ENCODE measurements around the gene SH3BP5. TPM values are rescaled to one million over a fixed set of nuclear protein-coding genes. Genes with fewer than 3 reads are reported as not detected.

Gene SH3BP5
- total RNA-seq, 1 experiment from 2014 or later, result 20.3 TPM

DNA sequence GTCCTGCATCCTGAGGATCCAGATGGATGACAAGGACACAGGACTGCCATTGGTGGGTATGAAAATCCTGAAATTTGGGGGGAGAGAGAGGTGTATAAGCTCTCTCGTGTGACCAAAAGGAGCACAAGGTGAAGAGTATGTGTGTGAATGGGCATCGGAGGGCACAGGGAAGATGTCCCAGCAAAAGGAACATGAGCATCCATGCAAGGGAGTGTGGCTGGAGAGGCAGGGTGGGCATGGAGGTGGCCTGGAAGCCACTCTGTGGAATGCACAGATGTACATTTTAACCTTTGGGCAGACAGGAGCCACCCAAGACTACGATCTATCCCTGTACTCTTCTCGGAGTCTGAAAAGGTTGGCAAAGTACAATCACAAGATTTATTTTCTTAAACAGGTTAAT is 71.9 kb downstream of the SH3BP5 start:
- no peaks in the 10 kb centered on the region for H3K27me3 ChIP-seq (replicated peaks; ENCODE audit: insufficient read depth, low read depth, low read length, poor library complexity)
- BruUV-seq (replicated peaks), result no TSS peak
- intact Hi-C loops (cut with micrococcal nuclease; ENCODE audit: unreplicated experiment), result no loop called here
- H3K36me3 ChIP-seq (ENCODE audit: insufficient read depth, low read length, poor library complexity, severe bottlenecking), result peaks cover 26% of the 10 kb centered on the region
- H3K4me1 ChIP-seq (ENCODE audit: insufficient read depth, low read length, poor library complexity, severe bottlenecking), result no peaks in the 10 kb centered on the region
- DNase-seq (ENCODE audit: low spot score), result no peak
- CTCF ChIA-PET, result no interaction called here
- POLR2A ChIA-PET (ENCODE audit: low non-redundant PET), result no interaction called here
- TF ChIP-seq EZH2 (IDR thresholded peaks at IDR 0.05; ENCODE audit: borderline replicate concordance, low read depth, low read length, poor library complexity, severe bottlenecking), result no peak
- TF ChIP-seq, protein P1, sequence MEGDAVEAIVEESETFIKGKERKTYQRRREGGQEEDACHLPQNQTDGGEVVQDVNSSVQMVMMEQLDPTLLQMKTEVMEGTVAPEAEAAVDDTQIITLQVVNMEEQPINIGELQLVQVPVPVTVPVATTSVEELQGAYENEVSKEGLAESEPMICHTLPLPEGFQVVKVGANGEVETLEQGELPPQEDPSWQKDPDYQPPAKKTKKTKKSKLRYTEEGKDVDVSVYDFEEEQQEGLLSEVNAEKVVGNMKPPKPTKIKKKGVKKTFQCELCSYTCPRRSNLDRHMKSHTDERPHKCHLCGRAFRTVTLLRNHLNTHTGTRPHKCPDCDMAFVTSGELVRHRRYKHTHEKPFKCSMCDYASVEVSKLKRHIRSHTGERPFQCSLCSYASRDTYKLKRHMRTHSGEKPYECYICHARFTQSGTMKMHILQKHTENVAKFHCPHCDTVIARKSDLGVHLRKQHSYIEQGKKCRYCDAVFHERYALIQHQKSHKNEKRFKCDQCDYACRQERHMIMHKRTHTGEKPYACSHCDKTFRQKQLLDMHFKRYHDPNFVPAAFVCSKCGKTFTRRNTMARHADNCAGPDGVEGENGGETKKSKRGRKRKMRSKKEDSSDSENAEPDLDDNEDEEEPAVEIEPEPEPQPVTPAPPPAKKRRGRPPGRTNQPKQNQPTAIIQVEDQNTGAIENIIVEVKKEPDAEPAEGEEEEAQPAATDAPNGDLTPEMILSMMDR (conservative IDR thresholded peaks at IDR 0.05; ENCODE audit: low read depth, low read length), result no peak
- H3K27ac ChIP-seq (ENCODE audit: low read depth, low read length, poor library complexity, severe bottlenecking), result no peak overlapping the region
- H3K4me3 ChIP-seq (ENCODE audit: low read depth, low read length, poor library complexity, severe bottlenecking), result no peak overlapping the region
- no peaks in the 10 kb centered on the region for H3K9me3 ChIP-seq (ENCODE audit: low read depth, low read length, poor library complexity, severe bottlenecking)

- Histone ChIP-seq H3K27ac (ENCODE audit: low read depth, low read length, poor library complexity, severe bottlenecking) (no peak overlapping the region), H3K36me3 (ENCODE audit: insufficient read depth, low read length, poor library complexity, severe bottlenecking) (peaks cover 37% of the 10 kb centered on the region), H3K4me1 (ENCODE audit: insufficient read depth, low read length, poor library complexity, severe bottlenecking) (peaks cover 3% of the 10 kb centered on the region), H3K4me3 (ENCODE audit: low read depth, low read length, poor library complexity, severe bottlenecking) (no peak overlapping the region), H3K9me3 (ENCODE audit: low read depth, low read length, poor library complexity, severe bottlenecking) (no peaks in the 10 kb centered on the region), H3K27me3 (replicated peaks; ENCODE audit: insufficient read depth, low read depth, low read length, poor library complexity) (no peaks in the 10 kb centered on the region)
- TF ChIP-seq, protein P1 (conservative IDR thresholded peaks at IDR 0.05; ENCODE audit: low read depth, low read length), result no peak
- no peak for TF ChIP-seq EZH2 (IDR thresholded peaks at IDR 0.05; ENCODE audit: borderline replicate concordance, low read depth, low read length, poor library complexity, severe bottlenecking)
- POLR2A ChIA-PET (ENCODE audit: low non-redundant PET), result no interaction called here
- DNase-seq (ENCODE audit: low spot score), result no peak
- intact Hi-C loops (cut with micrococcal nuclease; ENCODE audit: unreplicated experiment), result no loop called here
- BruUV-seq (replicated peaks), result no TSS peak
- CTCF ChIA-PET, result no interaction called here
Observed at GRCh38 chr3:15258720-15259119, 73.7 kb downstream of the SH3BP5 start.

DNA sequence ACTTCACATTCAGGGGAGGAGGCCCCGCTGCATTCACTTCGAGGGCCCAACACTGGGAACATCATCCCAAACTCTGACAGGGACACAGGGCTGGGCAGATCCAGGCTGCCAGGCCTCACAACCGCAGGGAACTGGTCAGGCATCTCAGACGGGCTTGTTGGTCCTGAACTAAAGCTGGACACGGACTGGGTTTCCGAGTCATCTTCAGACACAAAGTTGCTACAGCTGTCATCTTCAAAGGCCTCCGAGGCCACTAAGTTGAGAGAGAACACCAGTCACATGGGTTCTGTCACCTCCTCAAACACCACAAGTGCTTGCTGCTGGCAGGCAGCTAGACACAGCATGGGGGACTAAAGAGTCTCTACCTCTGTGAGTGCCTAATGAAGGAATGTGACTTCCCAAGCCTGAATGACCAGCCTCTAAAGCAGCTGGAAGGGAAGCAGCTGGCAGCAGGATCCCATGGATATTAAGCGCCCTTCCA is 75.5 kb downstream of the SH3BP5 start:
- H3K4me3 ChIP-seq (ENCODE audit: low read depth, low read length, poor library complexity, severe bottlenecking), result no peak overlapping the region
- peaks cover 48% of the 10 kb centered on the region for H3K36me3 ChIP-seq (ENCODE audit: insufficient read depth, low read length, poor library complexity, severe bottlenecking)
- no peaks in the 10 kb centered on the region for H3K27me3 ChIP-seq (replicated peaks; ENCODE audit: insufficient read depth, low read depth, low read length, poor library complexity)
- no TSS peak for BruUV-seq (replicated peaks)
- POLR2A ChIA-PET (ENCODE audit: low non-redundant PET), result no interaction called here
- TF ChIP-seq EZH2 (IDR thresholded peaks at IDR 0.05; ENCODE audit: borderline replicate concordance, low read depth, low read length, poor library complexity, severe bottlenecking), result no peak
- TF ChIP-seq, protein P1 (conservative IDR thresholded peaks at IDR 0.05; ENCODE audit: low read depth, low read length), result no peak
- CTCF ChIA-PET, result no interaction called here
- H3K4me1 ChIP-seq (ENCODE audit: insufficient read depth, low read length, poor library complexity, severe bottlenecking), result peaks cover 3% of the 10 kb centered on the region
- H3K27ac ChIP-seq (ENCODE audit: low read depth, low read length, poor library complexity, severe bottlenecking), result no peak overlapping the region
- no peak for DNase-seq (ENCODE audit: low spot score)
- intact Hi-C loops (cut with micrococcal nuclease; ENCODE audit: unreplicated experiment), result no loop called here
- H3K9me3 ChIP-seq (ENCODE audit: low read depth, low read length, poor library complexity, severe bottlenecking), result no peaks in the 10 kb centered on the region
